HG03095 (cell line): ENCODE data around the gene KCNIP1.

Experiments
- ATAC-seq: cut with Tn5 transposase; IDR thresholded peaks from one replicate; pipeline ENCODE4 v1.9.1; 2021; ENCODE audit warnings: moderate library complexity; ENCODE audit not compliant: unreplicated experiment

The KCNIP1 gene

DNA sequence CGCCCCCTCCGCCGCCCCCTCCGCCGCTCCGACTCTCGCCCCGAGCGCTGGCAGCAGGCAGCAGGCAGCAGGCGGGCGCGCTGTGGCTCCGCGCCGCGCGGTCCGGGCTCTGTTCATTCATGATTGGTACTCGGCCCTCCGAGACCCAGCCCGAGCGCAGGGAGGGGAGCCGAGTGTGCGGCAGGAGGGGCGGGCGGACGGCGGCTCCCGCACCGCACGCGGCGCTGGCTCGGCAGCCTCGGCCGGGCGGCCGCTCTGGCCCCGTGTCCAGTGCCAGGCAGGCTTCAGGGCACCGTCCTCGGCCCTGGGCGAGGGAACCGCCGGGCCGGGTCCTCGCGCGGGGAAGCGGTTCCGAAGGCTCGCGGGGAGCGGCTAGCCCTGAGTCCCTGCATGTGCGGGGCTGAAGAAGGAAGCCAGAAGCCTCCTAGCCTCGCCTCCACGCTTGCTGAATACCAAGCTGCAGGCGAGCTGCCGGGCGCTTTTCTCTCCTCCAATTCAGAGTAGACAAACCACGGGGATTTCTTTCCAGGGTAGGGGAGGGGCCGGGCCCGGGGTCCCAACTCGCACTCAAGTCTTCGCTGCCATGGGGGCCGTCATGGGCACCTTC, at the start of gene KCNIP1:
TSS of gene KCNIP1 (plus strand) at position 31 of the 607 bp plus-strand sequence.
- ATAC-seq, result no peak

DNA sequence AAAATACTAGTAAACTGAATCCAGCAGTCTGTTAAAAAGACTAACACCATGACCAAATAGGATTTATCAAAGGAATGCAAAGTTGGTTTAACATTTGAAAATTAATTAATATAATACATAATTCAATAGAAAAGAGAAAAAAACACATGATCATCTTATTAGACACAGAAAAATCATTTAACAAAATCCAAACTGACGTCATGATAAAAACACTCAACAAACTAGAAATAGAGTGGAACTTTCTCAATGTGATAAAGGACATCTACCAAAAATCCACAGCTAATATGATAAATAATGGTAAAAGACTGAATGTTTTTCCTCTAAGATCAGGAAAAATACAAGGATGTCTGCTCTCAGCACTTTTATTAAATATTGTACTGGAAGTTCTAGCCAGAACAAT, 40.4 kb upstream of the KCNIP1 start:
- no peak for ATAC-seq

DNA sequence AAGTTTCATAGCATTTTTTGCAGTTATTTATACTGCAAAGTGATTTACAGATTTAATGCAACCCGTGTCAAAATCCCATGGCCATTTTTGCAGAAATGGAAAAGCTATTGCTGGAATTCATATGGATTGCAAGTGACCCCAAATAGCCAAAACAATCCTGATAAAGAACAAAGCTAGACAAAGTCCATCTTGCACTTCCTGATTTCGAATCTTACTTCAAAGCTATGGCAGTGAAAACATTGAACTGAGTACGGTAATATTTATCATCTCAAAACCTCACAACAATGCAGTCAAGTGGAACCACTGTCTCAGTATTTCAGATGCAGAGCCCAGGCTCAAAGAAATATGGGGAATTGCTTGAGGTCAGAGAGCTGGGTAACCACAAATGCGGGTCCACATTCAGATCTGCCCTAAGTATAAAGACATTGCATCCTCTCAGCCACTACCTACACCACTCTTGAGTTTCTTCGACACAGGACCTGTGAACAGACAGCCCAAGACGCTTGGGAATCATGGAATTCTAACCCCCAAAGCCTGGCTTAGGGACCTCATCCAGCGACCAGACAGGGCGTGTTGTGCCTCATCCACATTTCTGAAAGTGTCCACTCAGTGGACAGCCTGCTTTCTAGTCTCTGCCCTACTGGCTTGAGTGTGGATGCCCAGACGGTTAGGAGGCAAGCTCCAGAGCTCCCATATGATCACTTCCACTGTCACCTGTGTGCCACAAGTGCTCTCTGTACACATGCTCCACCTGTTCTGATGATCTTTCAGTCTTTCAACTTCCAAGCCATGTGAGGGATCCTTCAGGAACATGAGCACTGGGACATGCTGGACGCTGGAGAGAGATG, 39.3 kb upstream of the KCNIP1 start:
- no peak for ATAC-seq

DNA sequence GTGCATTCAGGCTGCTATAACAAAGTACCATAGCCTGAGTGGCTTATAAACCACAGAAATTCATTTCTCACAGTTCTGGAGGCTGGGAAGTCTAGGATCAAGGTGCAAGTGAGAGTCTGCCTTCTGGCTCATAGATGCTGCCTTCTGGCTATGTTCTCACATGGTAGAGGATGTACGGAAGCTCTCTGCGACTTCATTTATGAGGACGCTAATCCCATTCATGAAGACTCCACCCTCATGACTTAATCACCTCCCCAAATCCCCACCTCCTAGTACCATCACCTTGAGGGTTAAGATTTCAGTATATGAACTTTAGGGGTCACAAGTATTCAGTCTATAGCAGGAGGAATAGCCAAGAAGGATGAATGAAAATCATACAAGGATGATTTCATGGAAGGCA, 37.3 kb upstream of the KCNIP1 start:
- no peak for ATAC-seq

DNA sequence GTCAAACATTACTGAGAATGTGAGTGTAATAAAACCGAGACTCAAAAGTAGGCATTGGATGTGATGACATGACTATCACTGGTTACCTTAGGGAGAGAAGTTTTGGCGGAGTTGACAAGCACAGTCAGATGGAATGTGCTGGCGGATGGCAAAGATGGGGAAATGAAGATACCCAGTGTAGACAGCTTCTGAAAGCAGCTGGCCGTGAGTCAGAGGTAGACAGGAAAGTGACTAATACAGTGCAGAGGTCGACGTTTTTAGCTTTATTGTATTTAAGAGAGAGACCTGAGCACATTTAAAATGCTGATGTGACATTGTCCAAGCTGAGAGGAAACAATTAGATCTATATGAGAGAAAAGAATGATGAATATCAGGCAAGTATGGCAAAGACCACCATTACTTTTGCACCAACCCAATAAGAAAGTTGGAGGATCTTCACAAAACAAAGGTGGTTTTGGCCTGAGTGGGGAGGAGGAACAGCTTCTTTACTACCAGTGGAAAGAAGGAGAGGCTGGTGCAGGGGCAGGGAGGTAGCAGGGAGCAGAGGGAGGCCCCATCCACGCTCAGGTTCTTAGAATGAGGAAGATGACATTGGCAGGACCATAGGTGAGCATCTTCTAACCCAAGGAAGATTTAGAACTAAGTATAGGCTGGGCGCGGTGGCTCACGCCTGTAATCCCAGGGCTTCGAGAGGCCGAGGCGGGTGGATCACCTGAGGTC, 36.7 kb upstream of the KCNIP1 start:
- peak; percentile 59 for ATAC-seq

DNA sequence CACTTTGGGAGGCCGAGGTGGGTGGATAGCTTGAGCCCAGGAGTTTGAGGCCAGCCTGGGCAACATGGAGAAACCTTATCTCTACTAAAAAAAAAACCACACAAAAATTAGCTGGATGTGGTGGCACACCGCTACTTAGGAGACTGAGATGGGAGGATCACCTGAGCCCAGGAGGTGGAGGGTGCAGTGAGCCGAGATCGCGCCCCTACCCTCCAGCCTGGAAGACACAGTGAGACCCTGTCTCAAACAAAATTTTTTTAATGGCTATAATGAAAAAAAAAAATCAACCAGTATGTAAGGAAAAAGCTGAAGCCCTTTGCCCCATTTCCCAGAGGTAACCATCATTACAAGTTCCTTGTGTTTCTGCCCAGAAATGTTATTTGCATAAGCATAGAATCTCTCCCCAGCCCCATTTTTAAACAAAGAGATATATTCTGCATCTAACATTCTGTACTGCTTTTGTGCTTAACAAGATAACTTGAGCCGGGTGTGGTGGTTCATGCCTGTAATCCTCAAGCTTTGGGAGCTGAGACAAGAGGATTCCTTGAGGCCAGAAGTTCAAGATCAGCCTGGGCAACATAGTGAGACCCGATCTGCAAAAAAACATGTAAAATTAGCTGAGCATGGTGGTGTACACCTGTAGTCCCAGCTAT, 35.1 kb upstream of the KCNIP1 start:
- no peak for ATAC-seq

DNA sequence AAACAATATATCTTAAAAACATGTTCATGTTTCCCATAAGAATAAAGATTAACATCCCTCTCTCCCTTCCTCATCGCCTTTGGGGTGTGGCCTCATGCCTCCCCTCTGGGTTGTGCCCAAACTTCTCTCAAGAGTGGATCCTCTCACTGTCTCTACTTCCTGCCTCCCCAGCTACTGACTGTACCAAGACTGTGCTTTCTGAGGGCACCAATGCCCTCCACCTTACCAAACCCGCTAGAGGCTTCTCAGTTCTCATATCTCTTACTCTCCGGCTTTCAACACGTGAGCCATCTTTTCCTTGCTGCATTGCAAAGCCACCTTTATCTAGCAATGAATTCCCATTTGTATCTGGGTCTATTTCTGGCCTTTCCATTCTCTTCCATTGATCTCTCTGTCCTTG, 34.4 kb upstream of the KCNIP1 start:
- no peak for ATAC-seq

DNA sequence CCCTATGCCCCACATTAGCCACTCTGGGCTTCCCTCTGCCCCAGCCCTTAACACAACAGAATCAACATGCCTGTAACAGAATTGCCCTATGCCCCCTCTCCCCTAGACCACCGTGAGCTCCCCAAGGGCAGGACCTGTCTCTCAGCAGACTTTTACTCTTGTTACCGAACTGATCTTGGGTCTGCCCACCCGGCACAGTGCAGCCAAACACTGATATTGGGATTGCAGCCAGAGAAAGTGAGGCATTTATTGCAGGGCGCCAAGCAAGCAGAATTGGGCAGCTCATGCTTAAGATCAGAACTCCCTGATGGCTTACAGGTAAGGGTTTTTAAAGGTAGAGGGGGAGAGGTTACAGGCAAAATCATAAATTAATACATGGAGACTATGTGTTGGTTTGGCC, 33.5 kb upstream of the KCNIP1 start:
- no peak for ATAC-seq

DNA sequence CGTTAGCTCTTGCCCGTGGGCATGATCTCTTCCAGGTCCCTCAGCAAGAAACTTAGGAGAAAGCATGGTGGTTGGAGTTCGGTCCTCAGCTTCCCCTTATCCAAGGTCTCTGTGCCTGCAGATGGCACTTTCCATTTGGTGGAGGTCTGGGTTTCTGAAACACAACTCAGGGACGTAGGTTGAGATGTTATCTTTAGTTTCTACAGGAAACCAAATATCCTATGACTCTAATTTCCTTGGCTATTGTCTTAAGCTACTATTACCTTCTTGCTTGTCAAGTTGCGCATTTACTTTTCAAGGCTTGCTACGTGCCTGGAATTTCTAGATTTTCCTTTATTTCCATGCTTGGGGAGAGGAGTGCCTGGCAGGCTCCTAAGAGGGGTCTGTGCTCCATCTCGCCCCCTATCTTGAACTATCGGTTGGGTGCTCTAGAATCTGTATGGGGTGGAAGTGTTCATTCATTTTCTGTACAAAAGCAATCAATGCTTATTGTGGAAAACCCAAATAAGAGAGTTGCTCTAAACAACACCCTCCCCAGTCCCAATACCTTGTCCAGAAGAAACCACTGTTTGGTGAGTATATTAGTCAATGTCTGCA, 32.9 kb upstream of the KCNIP1 start:
- ATAC-seq, result no peak

DNA sequence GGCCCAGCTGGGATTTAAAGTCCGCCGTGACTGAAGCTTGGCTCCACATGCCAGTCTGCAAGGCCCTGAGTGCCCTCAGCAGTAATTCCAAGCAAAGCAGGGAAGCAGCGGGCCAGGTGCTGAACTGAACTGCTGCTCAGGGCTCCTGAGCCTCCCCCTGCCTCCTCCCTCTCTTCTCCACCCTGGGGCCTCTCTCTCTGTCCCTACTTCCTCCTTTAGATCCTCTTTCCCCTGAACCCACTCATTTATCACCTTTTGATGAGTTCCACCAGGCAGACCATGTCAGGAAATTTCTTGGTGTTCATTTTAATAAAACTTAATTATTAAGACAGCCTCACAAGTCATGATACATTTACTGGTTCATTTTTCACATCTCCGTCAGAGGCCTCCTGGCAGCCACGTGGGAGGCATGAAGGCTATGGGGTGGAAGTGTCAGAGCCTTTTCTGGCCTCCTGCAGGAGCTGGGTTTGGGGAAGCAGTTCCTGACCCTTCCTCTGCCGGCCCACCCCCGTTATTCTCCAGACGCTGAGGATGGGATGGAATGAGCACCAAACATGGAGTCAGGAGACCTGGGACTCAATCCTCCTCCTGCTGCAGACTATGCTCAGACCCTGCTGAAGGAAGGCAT, 32.2 kb upstream of the KCNIP1 start:
- no peak for ATAC-seq

DNA sequence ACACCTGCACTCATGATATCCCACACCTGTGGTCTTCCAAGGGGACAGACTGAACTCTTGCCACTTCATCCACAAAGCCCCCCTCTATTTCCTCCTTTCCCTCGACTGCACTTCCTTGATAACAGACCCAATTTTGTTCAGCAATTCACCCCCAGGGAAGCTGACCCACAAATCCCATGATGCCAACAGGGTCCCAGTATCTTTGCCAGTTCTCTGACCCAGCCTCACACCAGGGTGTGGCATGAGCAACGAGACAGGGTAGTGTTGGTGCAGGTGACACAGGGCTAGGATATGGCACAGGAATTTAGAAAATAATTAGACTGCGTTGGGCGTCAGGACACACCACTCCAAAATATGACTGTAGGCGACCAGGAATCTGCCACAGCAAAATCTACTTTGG, 30.2 kb upstream of the KCNIP1 start:
- no peak for ATAC-seq

DNA sequence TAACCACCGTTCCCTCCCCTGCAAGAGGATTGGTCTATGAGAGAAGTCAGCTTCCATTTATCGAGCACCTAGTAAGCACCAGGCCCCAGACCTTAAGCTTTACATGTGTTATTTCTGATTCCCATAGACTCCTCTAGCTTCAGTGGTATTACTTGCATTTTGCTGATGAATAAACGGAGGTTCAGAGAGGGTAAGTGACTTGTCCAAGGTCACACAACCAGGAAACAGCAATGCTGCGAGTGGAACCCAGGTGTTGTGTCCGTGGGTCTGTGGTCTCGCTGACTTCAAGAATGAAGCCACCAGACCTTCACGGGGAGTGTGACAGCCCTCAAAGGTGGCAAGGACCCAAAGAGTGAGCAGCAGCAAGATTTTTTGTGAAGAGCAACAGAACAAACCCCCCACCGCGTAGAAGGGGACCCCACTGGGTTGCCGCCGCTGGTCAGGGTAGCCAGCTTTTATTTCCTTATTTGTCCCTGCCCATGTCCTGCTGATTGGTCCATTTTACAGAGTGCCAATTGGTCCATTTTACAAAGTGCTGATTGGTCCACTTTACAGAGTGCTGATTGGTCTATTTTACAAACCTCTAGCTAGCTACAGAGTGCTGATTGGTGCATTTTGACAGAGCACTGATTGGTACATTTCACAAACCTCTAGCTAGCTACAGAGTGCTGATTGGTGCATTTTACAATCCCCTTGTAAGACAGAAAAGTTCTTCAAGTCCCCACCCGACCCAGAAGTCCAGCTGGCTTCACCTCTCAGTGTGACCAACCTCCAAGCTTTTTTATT, 29.1 kb upstream of the KCNIP1 start:
- ATAC-seq, result no peak

DNA sequence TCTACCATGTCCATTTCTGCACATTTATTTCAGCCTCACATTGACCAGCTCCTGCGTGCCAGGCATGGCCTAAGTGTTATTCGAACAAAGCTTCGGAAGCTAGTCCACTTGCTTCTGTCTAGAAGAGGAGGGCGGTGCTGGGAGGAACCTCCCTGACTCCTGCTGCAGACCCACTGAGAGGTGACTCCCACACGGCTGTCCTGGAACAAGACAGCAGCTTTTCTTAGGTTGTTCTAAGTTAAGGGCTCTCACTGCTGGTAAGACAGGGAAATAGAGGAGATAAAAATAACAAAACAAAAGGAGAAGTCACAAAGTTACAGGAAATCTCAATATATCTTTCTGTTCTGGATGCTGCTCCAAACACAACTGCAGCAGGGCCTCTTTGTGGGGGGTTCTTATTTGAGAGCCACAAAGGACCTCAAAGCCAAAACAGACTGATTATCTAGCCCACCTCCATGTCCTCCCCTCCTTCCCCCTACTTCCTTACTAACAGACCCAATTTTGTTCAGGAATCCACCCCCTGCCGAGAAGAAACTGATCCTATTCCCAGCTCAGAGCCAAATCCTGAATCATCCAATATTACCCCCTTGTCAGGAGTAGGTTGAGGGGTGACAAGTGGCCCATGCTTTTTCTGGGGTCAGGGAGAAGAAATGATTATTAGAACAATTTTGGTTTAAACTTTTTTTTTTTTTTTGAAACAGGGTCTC, 28.4 kb upstream of the KCNIP1 start:
- no peak for ATAC-seq

DNA sequence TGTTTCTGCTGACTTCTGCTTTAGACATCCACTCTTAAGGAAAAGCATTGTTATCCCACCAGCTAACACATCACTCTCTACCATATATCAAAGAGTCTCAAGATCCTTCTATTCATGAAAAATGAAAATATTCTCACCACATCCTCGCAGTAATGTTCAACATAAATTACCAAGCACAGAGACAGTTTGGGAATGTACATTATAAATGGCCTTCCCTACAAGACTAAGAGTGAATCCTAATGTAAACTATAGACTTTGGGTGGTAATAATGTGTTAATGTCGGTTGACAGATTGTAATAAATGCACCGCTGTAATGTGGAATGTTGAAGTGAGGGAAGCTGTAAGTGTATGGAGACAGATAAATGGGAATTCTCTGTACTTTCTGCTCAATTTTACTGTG, 27.1 kb upstream of the KCNIP1 start:
- no peak for ATAC-seq

DNA sequence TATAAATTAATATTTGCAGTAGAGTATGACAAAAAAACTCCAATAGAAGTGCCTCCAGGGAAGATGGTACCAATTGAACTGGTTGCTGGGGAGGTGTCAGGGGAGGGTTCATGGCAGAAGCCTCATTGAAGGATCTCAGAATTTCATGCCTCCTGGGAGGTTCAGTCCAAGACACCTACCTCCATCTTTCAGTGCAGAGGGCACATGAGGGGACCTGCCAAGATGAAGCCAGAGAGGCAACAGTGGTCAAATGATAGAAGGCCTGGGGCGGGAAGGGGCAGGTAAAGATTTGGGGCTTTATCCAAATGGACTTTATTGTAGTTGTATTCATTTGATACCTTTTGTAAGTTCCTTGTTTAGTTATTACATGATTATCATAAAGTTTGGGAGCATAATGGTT, 25.9 kb upstream of the KCNIP1 start:
- ATAC-seq, result no peak

DNA sequence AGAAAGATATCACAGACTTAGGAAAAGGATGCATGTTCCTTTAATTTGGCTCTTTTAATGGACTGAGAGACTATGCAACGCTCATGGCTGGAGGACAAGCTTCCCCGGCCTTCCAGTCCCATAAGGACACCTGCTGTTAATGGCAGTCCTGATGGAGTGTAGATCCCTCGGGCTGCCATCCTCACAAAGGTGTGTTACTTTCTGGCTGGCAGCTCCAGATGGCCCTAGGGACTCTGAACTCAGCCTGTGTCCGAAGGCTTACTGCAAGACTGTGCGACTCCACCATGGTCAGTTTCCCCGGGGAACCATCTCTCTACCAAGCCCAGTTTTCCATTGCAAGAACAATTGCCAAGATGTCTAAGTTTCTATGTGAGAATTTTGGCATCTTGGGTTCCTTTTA, 25.5 kb upstream of the KCNIP1 start:
- ATAC-seq, result no peak

DNA sequence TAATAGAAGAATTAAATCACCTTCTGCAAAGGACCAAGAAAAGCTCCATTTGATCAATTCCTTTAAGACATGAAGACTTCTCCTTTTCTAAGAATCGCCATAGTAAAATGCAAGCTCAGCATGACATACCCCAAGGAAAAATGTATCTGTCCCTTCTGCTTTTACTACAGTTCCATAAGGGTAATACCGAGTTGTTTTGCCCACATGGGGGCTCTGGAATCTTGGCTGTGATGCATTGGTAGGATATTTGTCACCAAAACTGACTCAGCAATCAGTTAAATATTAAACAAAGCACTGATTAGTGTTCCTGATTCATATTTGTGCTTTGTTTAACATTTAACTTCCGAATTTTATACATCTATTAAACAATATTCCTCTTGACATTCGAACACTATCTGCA, 24.3 kb upstream of the KCNIP1 start:
- ATAC-seq, result no peak

DNA sequence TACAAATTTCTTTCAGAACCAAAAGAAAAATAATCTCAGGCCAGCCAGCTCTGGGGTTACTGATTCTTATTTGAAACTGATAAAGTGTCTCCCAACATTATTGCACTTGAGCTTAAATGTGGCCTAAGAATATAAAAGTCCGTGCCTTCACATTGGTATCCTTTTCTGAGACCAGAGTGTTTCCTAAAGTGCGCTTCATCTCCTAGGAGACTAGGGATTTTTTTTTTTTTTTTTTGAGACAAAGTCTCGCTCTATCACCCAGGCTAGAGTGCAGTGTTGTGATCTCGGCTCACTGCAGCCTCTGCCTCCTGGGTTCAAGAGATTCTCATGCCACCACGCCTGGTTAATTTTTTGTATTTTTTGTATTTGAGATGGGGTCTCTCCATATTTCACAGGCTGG, 23.6 kb upstream of the KCNIP1 start:
- no peak for ATAC-seq

DNA sequence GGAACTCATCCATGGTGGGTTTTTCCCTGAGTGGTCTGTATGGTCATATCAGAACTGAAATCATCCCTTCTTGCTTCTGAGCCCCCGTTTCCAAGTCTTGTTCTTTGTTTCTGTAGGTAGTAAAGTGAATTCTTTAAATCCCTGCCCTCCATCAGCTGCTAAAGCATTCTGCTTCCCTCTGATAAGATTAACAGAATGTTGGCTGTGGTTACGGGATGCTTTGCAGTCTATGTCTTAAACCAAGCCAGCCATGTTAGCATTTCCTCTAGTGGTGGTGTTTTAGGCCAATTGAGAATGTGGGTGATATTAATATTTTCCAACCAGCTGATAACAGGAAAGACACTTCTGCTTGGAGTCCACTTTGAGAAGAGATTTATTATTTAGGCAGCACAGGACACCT, 22.0 kb upstream of the KCNIP1 start:
- no peak for ATAC-seq
